HepG2 (cell line): ENCODE measurements around the gene NOX3. TPM values are rescaled to one million over a fixed set of nuclear protein-coding genes. Genes with fewer than 3 reads are reported as not detected.

ENCODE experiments used
- E2F1 ChIP-seq: sonication (generic); formaldehyde crosslinking; IDR thresholded peaks from 2 replicates; pipeline ENCODE4 v1.5.0; 2020; ENCODE audit warnings: missing genetic modification reagents
- HIC2 ChIP-seq: sonication (generic); formaldehyde crosslinking; IDR thresholded peaks from 2 replicates; pipeline ENCODE4 v1.9.0; 2022; ENCODE audit warnings: low read depth, missing genetic modification reagents
- IRF1 ChIP-seq: sonication (generic); formaldehyde crosslinking; IDR thresholded peaks from 2 replicates; pipeline ENCODE4 v1.4.0; 2020; ENCODE audit warnings: low read depth, mild to moderate bottlenecking, missing genetic modification reagents
- ISX ChIP-seq: sonication (generic); formaldehyde crosslinking; conservative IDR thresholded peaks from 2 replicates; pipeline ENCODE4 v1.5.0; 2020; ENCODE audit warnings: missing genetic modification reagents
- KDM2A ChIP-seq: sonication (generic); formaldehyde crosslinking; IDR thresholded peaks from 2 replicates; pipeline ENCODE4 v1.4.0; 2020; ENCODE audit warnings: low read depth, missing genetic modification reagents, borderline replicate concordance
- NR0B2 ChIP-seq: sonication (generic); formaldehyde crosslinking; IDR thresholded peaks from 2 replicates; pipeline ENCODE4 v1.4.0; 2020; ENCODE audit warnings: mild to moderate bottlenecking, missing genetic modification reagents
- PHF21A ChIP-seq: sonication (generic); formaldehyde crosslinking; IDR thresholded peaks from 2 replicates; pipeline ENCODE4 v1.5.0; 2020; ENCODE audit warnings: mild to moderate bottlenecking, missing genetic modification reagents
- RELA ChIP-seq: sonication (generic); formaldehyde crosslinking; IDR thresholded peaks from 2 replicates; pipeline ENCODE4 v1.4.0; 2020; ENCODE audit warnings: missing genetic modification reagents
- SRSF4 ChIP-seq: fragments of 200-400 bp; formaldehyde crosslinking; IDR thresholded peaks from one replicate; pipeline ENCODE4 v1.6.1; 2018; ENCODE audit warnings: mild to moderate bottlenecking, low read depth, low read length, moderate library complexity; ENCODE audit not compliant: poor library complexity, severe bottlenecking
- STAT5B ChIP-seq: sonication (generic); formaldehyde crosslinking; IDR thresholded peaks from 2 replicates; pipeline ENCODE4 v1.4.0; 2020; ENCODE audit warnings: missing genetic modification reagents
- TCF7 ChIP-seq: sonication (generic); IDR thresholded peaks from 2 replicates; pipeline ENCODE4 v1.6.1; 2016; ENCODE audit warnings: antibody characterized with exemption, low read depth
- THAP11 ChIP-seq: IDR thresholded peaks from 2 replicates; pipeline ENCODE4 v1.6.1; 2016; ENCODE audit warnings: missing biosample characterization, missing genetic modification reagents
- ZBTB21 ChIP-seq: sonication (generic); formaldehyde crosslinking; IDR thresholded peaks from 2 replicates; pipeline ENCODE4 v1.4.0; 2020; ENCODE audit warnings: missing genetic modification reagents
- ZNF253 ChIP-seq: sonication (generic); formaldehyde crosslinking; IDR thresholded peaks from 2 replicates; pipeline ENCODE4 v1.8.0; 2022; ENCODE audit warnings: mild to moderate bottlenecking, missing genetic modification reagents, borderline replicate concordance
- ZNF577 ChIP-seq: sonication (generic); formaldehyde crosslinking; IDR thresholded peaks from 2 replicates; pipeline ENCODE4 v1.4.0; 2020; ENCODE audit warnings: mild to moderate bottlenecking, low read depth, missing genetic modification reagents, borderline replicate concordance
- ZNF740 ChIP-seq: sonication (generic); formaldehyde crosslinking; IDR thresholded peaks from 2 replicates; pipeline ENCODE4 v1.4.0; 2020; ENCODE audit warnings: missing genetic modification reagents
- ZSCAN29 ChIP-seq: sonication (generic); formaldehyde crosslinking; conservative IDR thresholded peaks from 2 replicates; pipeline ENCODE4 v1.4.0; 2020; ENCODE audit warnings: mild to moderate bottlenecking, missing genetic modification reagents
- polyA plus RNA-seq, 8 experiments: library from polyadenylated mRNA; depleted of rRNA in 3 of 8; stranded (reverse) in 7 of 8; unstranded in 1 of 8; fragments of >200 nt; fragmentation: Illumina TruSeq in 4 of 8; extraction: Trizol in 4 of 8; gene quantifications; 2 replicates each; pipeline versions ENCODE4 v1.2.1 to v1.2.3, GENCODE V29; 2011 to 2016; ENCODE audit warnings: low read depth in 4 of 8, missing spikeins in 1 of 8, mixed read lengths in 1 of 8; ENCODE audit not compliant: insufficient read depth in 1 of 8
- total RNA-seq, 5 experiments: library from RNA; depleted of rRNA; stranded (reverse); fragments of >200 nt; fragmentation: Illumina TruSeq; extraction: Trizol; gene quantifications; 2 replicates each; pipeline ENCODE4 v1.2.3, GENCODE V29; 2016; ENCODE audit warnings: low read depth in 1 of 5
- TF ChIP-seq, protein P1 (sequence below): sonication (generic); formaldehyde crosslinking; IDR thresholded peaks from 2 replicates; pipeline ENCODE4 v1.5.0; 2020; ENCODE audit warnings: missing genetic modification reagents, mild to moderate bottlenecking, borderline replicate concordance
- TF ChIP-seq, protein P2 (sequence below): IDR thresholded peaks from 2 replicates; pipeline ENCODE4 v1.6.1; 2012; ENCODE audit warnings: low read depth, low read length, improper control_type of control experiment

NOX3 gene
- total and polyA plus RNA-seq, 2 of the 13 experiments (the other 11 are each of a cell fraction or from before 2014, with no cell fraction given) = 0.09 to 0.18 TPM

GRCh38 chr6:155444120-155444917, 11.3 kb downstream of the NOX3 start (continued):
- TF ChIP-seq E2F1 (no peak), ZNF253 (no peak), IRF1 (CRISPR knock-in tag) (no peak), NR0B2 (CRISPR knock-in tag) (no peak), SRSF4 (no peak), KDM2A (CRISPR knock-in tag) (peak; percentile 52; the same call in 1 of the 2 replicates), ISX (CRISPR knock-in tag) (no peak), ZNF740 (CRISPR knock-in tag) (no peak), PHF21A (CRISPR knock-in tag) (peak; percentile 97), THAP11 (peak; percentile 83), ZBTB21 (peak; percentile 58; the same call in 1 of the 2 replicates), RELA (peak; percentile 87), TCF7 (peak; percentile 94), STAT5B (no peak), ZSCAN29 (CRISPR knock-in tag) (peak; percentile 76; the same call in 1 of the 2 replicates), ZNF577 (CRISPR knock-in tag) (no peak), HIC2 (CRISPR knock-in tag) (no peak)
- TF ChIP-seq, protein P1, sequence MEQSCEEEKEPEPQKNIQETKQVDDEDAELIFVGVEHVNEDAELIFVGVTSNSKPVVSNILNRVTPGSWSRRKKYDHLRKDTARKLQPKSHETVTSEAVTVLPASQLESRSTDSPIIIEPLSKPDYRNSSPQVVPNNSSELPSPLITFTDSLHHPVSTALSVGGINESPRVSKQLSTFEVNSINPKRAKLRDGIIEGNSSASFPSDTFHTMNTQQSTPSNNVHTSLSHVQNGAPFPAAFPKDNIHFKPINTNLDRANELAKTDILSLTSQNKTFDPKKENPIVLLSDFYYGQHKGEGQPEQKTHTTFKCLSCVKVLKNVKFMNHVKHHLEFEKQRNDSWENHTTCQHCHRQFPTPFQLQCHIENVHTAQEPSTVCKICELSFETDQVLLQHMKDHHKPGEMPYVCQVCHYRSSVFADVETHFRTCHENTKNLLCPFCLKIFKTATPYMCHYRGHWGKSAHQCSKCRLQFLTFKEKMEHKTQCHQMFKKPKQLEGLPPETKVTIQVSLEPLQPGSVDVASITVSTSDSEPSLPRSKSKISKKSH (CRISPR knock-in tag) = no peak
- TF ChIP-seq, protein P2, sequence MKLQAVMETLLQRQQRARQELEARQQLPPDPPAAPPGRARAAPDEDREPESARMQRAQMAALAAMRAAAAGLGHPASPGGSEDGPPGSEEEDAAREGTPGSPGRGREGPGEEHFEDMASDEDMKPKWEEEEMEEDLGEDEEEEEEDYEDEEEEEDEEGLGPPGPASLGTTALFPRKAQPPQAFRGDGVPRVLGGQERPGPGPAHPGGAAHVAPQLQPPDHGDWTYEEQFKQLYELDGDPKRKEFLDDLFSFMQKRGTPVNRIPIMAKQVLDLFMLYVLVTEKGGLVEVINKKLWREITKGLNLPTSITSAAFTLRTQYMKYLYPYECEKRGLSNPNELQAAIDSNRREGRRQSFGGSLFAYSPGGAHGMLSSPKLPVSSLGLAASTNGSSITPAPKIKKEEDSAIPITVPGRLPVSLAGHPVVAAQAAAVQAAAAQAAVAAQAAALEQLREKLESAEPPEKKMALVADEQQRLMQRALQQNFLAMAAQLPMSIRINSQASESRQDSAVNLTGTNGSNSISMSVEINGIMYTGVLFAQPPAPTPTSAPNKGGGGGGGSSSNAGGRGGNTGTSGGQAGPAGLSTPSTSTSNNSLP = peak; percentile 94
